Esophagus muscularis mucosa (tissue), 3 donors: ENCODE data around the gene ZBTB8OS.

ENCODE experiments used
- CTCF ChIP-seq, 3 experiments: fragments of 200-600 bp in 2 of 3; fragments of 450-650 bp in 1 of 3; sonication (generic) in 2 of 3; IDR thresholded peaks; one replicate each; pipeline ENCODE4 v1.5.1; 2017 to 2019; ENCODE audit warnings: antibody characterized with exemption in 3 of 3, mild to moderate bottlenecking in 2 of 3, moderate library complexity in 1 of 3
- POLR2A ChIP-seq: fragments of 450-650 bp; IDR thresholded peaks from one replicate; pipeline ENCODE4 v1.6.1; 2017; ENCODE audit warnings: antibody characterized with exemption, moderate library complexity, mild to moderate bottlenecking, low read depth

DNA sequence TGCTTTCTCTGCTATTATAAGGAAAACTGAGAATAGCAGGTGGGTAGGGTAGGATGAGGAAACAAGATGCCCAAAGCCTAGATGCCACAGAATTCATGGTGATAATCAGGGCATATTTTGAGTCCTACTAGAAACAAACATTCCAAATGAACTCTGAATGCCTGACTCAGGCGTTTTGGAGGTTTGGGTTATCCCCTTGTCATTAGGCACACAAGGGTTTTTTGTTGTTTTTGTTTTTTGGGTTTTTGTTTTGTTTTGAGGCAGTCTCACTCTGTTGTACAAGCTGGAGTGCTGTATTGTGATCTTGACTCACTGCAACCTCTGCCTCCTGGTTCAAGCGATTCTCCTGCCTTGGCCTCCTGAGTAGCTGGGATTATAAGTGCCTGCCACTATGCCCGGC is 33.0 kb upstream of the ZBTB8OS start:
- TF ChIP-seq CTCF (IDR thresholded peaks at IDR 0.05) (no peak), POLR2A (no peak)
